GM06990 (cell line): ENCODE results near the gene C1GALT1.
"Not testable (repeated sequence)": the region's sequence is repeated elsewhere in the genome, so short reads cannot be mapped to it uniquely, and the experiment has no call there.

Source experiments
- DNase-seq: peaks from one replicate; pipeline ENCODE4 v3.0.0-alpha.2; 2011; ENCODE audit not compliant: insufficient read length; ENCODE audit errors: extremely low read depth
- H3K27me3 ChIP-seq: replicated peaks from 2 replicates; pipeline ENCODE4 v1.6.0; 2011; ENCODE audit warnings: low read length; ENCODE audit not compliant: control insufficient read depth, insufficient read depth
- H3K36me3 ChIP-seq: 2 replicates; pipeline ENCODE4 v1.5.1; 2011; ENCODE audit warnings: low read length; ENCODE audit not compliant: control insufficient read depth, insufficient read depth
- H3K4me3 ChIP-seq: replicated peaks from 2 replicates; pipeline ENCODE4 v1.5.1; 2011; ENCODE audit warnings: low read depth, mild to moderate bottlenecking, control low read depth, low read length
- TF ChIP-seq, protein P1 (sequence below): IDR thresholded peaks from 2 replicates; pipeline ENCODE4 v1.5.1; 2011; ENCODE audit warnings: low read length, control low read depth, mild to moderate bottlenecking, inconsistent platforms; ENCODE audit not compliant: insufficient read depth, poor library complexity, severe bottlenecking

The C1GALT1 gene

DNA sequence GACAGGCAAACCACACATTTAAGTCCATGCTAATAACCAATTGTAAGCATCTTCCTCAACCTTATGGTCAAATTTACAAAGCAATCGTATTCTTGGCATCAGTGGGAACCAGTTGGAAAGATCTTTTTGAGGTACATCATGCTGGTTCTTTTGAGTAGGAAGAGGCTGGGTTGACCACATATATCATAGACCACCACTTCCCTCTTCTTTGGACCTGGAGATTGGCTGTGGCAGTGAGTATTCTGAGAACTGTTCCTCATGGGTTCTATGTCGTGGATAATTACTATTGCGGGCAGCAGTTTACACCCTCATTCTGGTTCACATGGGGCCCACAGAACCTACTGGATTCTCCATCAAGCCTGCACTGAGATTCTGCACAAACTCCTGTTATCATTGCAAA is 35.5 kb upstream of the C1GALT1 start:
- H3K4me3 ChIP-seq, result no peak overlapping the region
- H3K36me3 ChIP-seq, result no peaks in the 10 kb centered on the region
- TF ChIP-seq, protein P1, sequence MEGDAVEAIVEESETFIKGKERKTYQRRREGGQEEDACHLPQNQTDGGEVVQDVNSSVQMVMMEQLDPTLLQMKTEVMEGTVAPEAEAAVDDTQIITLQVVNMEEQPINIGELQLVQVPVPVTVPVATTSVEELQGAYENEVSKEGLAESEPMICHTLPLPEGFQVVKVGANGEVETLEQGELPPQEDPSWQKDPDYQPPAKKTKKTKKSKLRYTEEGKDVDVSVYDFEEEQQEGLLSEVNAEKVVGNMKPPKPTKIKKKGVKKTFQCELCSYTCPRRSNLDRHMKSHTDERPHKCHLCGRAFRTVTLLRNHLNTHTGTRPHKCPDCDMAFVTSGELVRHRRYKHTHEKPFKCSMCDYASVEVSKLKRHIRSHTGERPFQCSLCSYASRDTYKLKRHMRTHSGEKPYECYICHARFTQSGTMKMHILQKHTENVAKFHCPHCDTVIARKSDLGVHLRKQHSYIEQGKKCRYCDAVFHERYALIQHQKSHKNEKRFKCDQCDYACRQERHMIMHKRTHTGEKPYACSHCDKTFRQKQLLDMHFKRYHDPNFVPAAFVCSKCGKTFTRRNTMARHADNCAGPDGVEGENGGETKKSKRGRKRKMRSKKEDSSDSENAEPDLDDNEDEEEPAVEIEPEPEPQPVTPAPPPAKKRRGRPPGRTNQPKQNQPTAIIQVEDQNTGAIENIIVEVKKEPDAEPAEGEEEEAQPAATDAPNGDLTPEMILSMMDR, result no peak
- DNase-seq, result no peak
- no peaks in the 10 kb centered on the region for H3K27me3 ChIP-seq

- no peak overlapping the region for H3K4me3 ChIP-seq
- no peaks in the 10 kb centered on the region for H3K27me3 ChIP-seq
- H3K36me3 ChIP-seq, result no peaks in the 10 kb centered on the region
- no peak for DNase-seq
- TF ChIP-seq, protein P1, result no peak
These were observed 33.4 kb upstream of the C1GALT1 start for GRCh38 chr7:7148798-7149481.

GRCh38 chr7:7151285-7151684 is 31.1 kb upstream of the C1GALT1 start:
- DNase-seq, result no peak
- TF ChIP-seq, protein P1, result no peak
- H3K4me3 ChIP-seq, result no peak overlapping the region
- no peaks in the 10 kb centered on the region for H3K36me3 ChIP-seq
- no peaks in the 10 kb centered on the region for H3K27me3 ChIP-seq

- TF ChIP-seq, protein P1, result no peak
These were observed 30.5 kb upstream of the C1GALT1 start for GRCh38 chr7:7151865-7152264.

GRCh38 chr7:7152315-7152714 is 30.0 kb upstream of the C1GALT1 start:
- no peak overlapping the region for H3K4me3 ChIP-seq
- TF ChIP-seq, protein P1, result no peak
- no peaks in the 10 kb centered on the region for H3K36me3 ChIP-seq
- no peak for DNase-seq
- H3K27me3 ChIP-seq, result no peaks in the 10 kb centered on the region

More at GRCh38 chr7:7151865-7152264, 30.5 kb upstream of the C1GALT1 start:
- no peak overlapping the region for H3K4me3 ChIP-seq
- no peaks in the 10 kb centered on the region for H3K36me3 ChIP-seq
- DNase-seq, result no peak
- no peaks in the 10 kb centered on the region for H3K27me3 ChIP-seq

- not testable (repeated sequence) for H3K36me3 ChIP-seq, DNase-seq, H3K4me3 ChIP-seq, H3K27me3 ChIP-seq
These were observed 28.0 kb upstream of the C1GALT1 start for GRCh38 chr7:7154355-7154754.
